IgD-negative memory B cell (primary cell): ENCODE data around the gene HK3. TPM values are rescaled to one million over a fixed set of nuclear protein-coding genes. Genes with fewer than 3 reads are reported as not detected.

Experiments used
- H3K27ac Mint-ChIP-seq, 3 donors: one replicate each; pipeline ENCODE4 v1.8.0; 2020 to 2022; ENCODE audit warnings: mild to moderate bottlenecking in 3 of 3, mixed read lengths in 3 of 3, moderate library complexity in 1 of 3
- H3K27me3 Mint-ChIP-seq: one replicate; pipeline ENCODE4 v1.8.0; 2021; ENCODE audit warnings: mixed read lengths
- H3K36me3 Mint-ChIP-seq: one replicate; pipeline ENCODE4 v1.8.0; 2020; ENCODE audit warnings: mild to moderate bottlenecking, mixed read lengths
- H3K4me1 Mint-ChIP-seq, 3 donors: one replicate each; pipeline ENCODE4 v1.8.0; 2020 to 2022; ENCODE audit warnings: mixed read lengths in 3 of 3, mild to moderate bottlenecking in 1 of 3
- H3K4me3 Mint-ChIP-seq, 4 donors: one replicate each; pipeline ENCODE4 v1.8.0; 2020 to 2022; ENCODE audit warnings: mild to moderate bottlenecking in 4 of 4, mixed read lengths in 4 of 4, moderate library complexity in 3 of 4
- H3K9me3 Mint-ChIP-seq, 3 donors: one replicate each; pipeline ENCODE4 v1.8.0; 2020 to 2021; ENCODE audit warnings: mixed read lengths in 3 of 3, mild to moderate bottlenecking in 1 of 3
- polyA plus RNA-seq: library from polyadenylated mRNA; unstranded; fragments of 300-500 nt; fragmentation: Illumina TruSeq; gene quantifications from one replicate; pipeline ENCODE4 v1.2.3, GENCODE V29; 2021

HK3 gene, protein sequence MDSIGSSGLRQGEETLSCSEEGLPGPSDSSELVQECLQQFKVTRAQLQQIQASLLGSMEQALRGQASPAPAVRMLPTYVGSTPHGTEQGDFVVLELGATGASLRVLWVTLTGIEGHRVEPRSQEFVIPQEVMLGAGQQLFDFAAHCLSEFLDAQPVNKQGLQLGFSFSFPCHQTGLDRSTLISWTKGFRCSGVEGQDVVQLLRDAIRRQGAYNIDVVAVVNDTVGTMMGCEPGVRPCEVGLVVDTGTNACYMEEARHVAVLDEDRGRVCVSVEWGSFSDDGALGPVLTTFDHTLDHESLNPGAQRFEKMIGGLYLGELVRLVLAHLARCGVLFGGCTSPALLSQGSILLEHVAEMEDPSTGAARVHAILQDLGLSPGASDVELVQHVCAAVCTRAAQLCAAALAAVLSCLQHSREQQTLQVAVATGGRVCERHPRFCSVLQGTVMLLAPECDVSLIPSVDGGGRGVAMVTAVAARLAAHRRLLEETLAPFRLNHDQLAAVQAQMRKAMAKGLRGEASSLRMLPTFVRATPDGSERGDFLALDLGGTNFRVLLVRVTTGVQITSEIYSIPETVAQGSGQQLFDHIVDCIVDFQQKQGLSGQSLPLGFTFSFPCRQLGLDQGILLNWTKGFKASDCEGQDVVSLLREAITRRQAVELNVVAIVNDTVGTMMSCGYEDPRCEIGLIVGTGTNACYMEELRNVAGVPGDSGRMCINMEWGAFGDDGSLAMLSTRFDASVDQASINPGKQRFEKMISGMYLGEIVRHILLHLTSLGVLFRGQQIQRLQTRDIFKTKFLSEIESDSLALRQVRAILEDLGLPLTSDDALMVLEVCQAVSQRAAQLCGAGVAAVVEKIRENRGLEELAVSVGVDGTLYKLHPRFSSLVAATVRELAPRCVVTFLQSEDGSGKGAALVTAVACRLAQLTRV
- polyA plus RNA-seq, result not detected

DNA sequence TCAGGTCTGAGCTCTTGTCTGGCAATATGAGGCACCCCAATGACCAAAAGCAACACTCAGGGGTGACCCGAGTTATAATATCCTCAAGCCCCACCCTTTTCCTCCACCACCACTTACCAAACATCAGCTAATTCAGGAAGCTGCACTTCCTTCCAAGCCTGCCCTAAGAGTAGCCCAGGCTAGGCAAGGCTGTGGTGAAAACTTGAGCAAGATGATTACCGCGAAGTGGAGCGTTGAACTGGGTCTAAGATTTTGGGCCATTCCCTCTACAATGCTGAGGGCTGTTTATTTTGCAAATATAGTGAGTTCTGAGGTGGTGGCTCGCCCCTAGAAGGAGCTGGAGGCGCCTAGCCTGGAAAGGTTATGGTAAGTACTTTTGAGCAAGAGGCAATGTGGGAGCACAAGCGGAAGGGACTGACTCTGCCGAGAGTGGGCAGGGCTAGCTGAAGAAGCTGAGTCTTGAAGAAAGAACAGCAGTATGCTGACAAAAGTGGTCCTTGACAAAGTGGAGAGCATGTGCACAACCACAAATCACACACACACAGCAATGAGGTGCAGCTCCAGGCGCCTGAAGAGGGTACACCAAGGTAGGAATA, at the start of gene HK3:
TSS of gene HK3 (minus strand) at position 51 of the 596 bp plus-strand sequence. CDS start 3,187 bp downstream, outside the sequence.
- H3K9me3 Mint-ChIP-seq, result no peaks in the 10 kb centered on the region
- peaks cover 7% of the 10 kb centered on the region for H3K36me3 Mint-ChIP-seq
- H3K4me3 Mint-ChIP-seq, result peak within 1 kb of the TSS in 1 of 4 donors; percentile 18
- H3K27me3 Mint-ChIP-seq, result peaks cover 4% of the 10 kb centered on the region
- peak within 1 kb of the TSS in 1 of 3 donors; percentile 79 for H3K27ac Mint-ChIP-seq
- H3K4me1 Mint-ChIP-seq, result peaks cover 6 to 14% (median 14%) of the 10 kb centered on the region in 3 donors

DNA sequence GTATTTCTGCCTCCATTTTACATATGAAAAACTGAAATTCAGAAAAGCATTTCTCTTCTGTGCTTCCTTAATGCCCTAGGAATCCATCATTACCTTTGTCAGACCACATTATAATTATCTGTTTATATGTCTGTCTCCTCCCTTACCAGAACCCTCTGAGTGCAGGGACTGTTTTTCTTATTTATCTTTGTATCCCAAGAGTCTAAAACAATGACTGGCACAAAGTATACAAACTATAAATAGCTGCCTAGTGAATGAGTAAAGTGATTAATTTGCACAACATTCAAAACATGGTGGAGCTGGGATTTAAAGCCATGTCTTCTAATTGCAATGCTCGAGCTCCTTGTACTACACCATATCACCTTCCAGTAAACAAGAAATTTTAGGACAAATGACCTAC, 49.3 kb upstream of the HK3 start:
- Mint-ChIP-seq H3K4me1 (peaks cover 0 to 3% (median 0%) of the 10 kb centered on the region in 3 donors), H3K27me3 (no peaks in the 10 kb centered on the region), H3K9me3 (no peaks in the 10 kb centered on the region), H3K27ac (peak overlapping the region in 1 of 3 donors; percentile 23), H3K4me3 (no peak overlapping the region), H3K36me3 (peaks cover 2% of the 10 kb centered on the region)

DNA sequence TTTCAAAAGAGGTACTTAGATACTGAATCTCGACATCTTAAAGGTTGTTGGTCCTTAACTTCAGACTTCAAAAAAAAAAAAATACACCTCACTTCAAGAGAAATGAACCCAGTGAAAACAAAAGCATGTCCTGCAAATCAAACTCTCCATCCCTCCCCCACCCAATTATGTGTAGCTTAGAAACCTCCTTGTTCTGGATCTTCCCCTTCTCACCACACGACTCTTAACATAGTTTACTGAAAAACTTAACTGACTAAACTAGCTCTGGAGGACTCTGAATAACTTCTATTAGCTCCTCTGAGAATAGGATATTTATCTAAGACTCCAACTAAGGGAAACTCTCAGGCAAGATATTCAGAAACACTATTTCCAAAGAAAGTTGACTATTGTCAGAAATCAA, 48.7 kb upstream of the HK3 start:
- Mint-ChIP-seq H3K4me1 (peaks cover 0 to 5% (median 0%) of the 10 kb centered on the region in 3 donors), H3K4me3 (no peak overlapping the region), H3K27me3 (no peaks in the 10 kb centered on the region), H3K27ac (no peak overlapping the region), H3K36me3 (peaks cover 3% of the 10 kb centered on the region), H3K9me3 (no peaks in the 10 kb centered on the region)

DNA sequence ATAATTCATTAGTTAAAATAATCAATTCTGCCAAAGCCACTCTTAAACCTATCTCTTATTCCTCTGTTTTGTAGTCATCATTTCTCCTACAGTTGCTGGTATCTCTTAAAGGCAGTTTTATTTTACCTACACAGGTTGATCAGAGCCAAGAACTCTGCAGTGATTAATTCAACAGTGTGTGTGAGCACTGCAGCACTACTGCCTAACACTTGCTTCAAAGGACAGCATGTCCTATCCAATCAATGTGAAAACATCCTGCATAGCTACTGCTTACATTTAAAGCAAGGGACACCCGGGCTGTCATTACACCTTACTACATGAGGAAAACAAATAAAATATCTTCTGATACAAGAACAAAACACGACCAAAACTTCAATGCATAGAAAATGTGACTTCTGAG, 45.1 kb upstream of the HK3 start:
- no peak overlapping the region for H3K27ac Mint-ChIP-seq
- no peaks in the 10 kb centered on the region for H3K9me3 Mint-ChIP-seq
- no peaks in the 10 kb centered on the region for H3K27me3 Mint-ChIP-seq
- H3K4me3 Mint-ChIP-seq, result no peak overlapping the region
- H3K36me3 Mint-ChIP-seq, result peaks cover 2% of the 10 kb centered on the region
- H3K4me1 Mint-ChIP-seq, result peaks cover 0 to 7% (median 0%) of the 10 kb centered on the region in 3 donors

DNA sequence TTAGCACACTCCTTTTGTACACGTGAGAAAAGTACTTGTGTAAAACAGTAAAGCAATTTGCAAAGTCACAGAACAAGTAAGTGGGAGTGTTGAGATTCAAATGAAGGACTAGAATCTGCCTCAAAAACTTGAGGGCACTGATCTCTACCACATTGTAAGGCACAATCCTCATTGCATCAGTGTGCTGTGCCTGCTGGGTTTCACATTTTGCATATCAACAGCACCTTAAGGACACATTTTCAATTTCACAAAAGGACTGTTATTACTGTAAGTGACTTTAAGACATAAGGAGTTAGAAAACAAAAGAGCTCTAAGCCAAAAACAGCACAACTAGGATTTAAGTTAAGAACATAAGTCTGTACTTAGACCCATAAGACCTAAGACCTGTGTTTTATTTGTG, 44.7 kb upstream of the HK3 start:
- Mint-ChIP-seq H3K4me3 (no peak overlapping the region), H3K36me3 (peaks cover 2% of the 10 kb centered on the region), H3K4me1 (peaks cover 0 to 7% (median 0%) of the 10 kb centered on the region in 3 donors), H3K27me3 (no peaks in the 10 kb centered on the region), H3K27ac (no peak overlapping the region), H3K9me3 (no peaks in the 10 kb centered on the region)

DNA sequence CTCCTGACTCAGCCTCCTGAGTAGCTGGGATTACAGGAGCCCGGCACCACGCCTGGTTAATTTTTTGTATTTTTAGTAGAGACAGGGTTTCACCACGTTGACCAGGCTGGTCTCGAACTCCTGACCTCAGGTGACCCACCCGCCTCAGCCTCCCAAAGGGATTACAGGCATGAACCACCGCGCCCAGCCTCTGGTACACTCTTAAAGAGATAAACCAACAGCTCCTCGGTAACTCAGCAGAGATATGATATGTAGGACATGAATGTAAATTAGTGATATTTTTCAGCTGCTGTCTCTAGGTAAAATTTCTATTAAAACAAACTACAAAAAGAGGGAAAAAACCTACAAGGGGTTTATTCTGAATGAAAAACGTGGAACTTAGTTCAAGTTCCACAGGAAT, 42.8 kb upstream of the HK3 start:
- Mint-ChIP-seq H3K36me3 (peaks cover 2% of the 10 kb centered on the region), H3K9me3 (no peaks in the 10 kb centered on the region), H3K4me1 (peaks cover 0 to 4% (median 0%) of the 10 kb centered on the region in 3 donors), H3K4me3 (no peak overlapping the region), H3K27me3 (no peaks in the 10 kb centered on the region), H3K27ac (peak overlapping the region in 1 of 3 donors; percentile 31)

DNA sequence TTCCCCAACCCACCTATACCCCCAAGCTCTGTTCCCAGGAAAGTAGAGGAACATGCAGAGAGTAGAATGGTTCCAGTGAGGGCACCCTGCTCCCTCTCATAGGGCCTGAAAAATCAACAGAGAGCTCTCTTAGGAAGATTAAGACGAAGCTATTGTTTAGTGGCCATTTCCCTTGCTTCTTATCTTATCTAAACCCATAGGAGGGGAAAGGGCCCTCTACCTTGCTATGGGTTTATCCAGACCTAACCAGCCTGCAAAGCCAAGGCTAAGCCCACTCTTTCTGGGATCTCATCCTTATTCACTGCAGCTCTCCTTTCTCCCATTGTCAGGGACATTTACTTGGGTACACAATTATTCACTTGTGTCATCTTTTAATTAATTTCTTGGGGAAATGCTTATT, 39.3 kb upstream of the HK3 start:
- H3K36me3 Mint-ChIP-seq, result peaks cover 3% of the 10 kb centered on the region
- H3K9me3 Mint-ChIP-seq, result no peaks in the 10 kb centered on the region
- no peaks in the 10 kb centered on the region for H3K27me3 Mint-ChIP-seq
- H3K27ac Mint-ChIP-seq, result no peak overlapping the region
- H3K4me3 Mint-ChIP-seq, result no peak overlapping the region
- H3K4me1 Mint-ChIP-seq, result peaks cover 0 to 4% (median 0%) of the 10 kb centered on the region in 3 donors

DNA sequence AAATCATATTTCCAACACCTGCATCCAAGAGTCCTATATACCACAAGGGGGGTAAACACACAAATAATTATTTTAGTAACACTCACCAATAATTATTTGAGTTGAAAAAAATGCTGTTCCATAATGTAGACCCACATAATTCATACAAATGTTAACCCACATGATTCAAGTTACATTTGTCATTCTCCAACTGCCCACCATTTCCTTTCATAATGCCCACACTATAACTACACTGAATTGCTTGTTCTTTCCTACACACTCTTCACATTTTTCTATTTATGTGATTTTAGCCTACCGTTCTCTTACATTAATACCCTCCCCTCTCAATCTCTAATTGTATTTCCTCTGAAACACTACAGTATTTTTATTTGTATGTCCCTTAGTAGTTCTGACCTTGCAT, 35.9 kb upstream of the HK3 start:
- Mint-ChIP-seq H3K4me1 (peaks cover 0 to 2% (median 0%) of the 10 kb centered on the region in 3 donors), H3K36me3 (peaks cover 5% of the 10 kb centered on the region), H3K27ac (no peak overlapping the region), H3K9me3 (no peaks in the 10 kb centered on the region), H3K27me3 (no peaks in the 10 kb centered on the region), H3K4me3 (no peak overlapping the region)

DNA sequence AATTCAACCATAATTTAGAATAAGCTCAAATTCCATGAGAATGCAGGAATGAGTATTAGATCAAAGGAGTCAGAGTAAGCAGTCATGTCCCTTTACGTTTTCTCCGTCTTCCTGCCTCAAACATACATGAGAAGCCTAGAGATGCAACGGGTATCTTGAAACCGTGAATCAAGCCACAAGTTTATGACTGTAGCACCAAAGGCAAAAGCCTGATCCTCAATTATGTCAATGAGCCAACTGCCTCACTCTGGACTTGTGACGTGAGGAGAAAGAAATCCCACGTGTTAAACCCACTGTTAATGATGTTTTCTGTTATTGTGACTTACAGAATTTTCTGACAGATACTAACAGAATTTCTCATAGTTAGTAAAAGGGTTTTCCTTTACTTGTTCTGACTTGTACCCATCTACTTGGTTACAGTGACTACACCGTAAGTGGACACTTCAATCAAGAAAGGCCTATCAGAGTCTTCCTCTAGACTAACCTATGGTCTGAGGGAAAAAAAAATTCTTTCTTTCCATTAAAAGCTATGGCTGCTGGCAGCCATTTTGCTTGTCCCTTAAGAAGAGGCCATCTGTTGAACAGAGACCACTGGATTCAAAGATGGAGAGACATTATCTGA, 35.3 kb upstream of the HK3 start:
- Mint-ChIP-seq H3K27me3 (no peaks in the 10 kb centered on the region), H3K27ac (no peak overlapping the region), H3K4me1 (peaks cover 0 to 2% (median 0%) of the 10 kb centered on the region in 3 donors), H3K4me3 (no peak overlapping the region), H3K9me3 (no peaks in the 10 kb centered on the region), H3K36me3 (peaks cover 5% of the 10 kb centered on the region)

DNA sequence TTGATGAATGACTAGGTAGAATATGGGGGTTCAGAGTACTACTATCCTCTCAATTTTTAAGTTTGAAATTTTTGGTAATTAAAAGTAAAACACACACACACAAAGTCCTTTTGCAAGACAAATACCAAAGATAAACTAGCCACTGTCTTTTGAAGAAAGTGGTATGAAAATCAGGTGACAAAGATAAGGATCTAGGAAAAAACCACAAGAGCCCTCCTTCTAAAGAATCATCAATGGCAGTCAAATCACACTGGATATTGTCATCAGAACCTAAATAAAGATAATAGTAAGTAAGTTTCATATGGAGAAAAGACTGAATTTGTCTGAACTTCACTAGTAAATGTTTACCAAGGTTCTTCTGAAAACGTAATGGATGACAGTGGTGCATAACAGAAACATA, 30.5 kb upstream of the HK3 start:
- no peak overlapping the region for H3K4me3 Mint-ChIP-seq
- peak overlapping the region in 1 of 3 donors; percentile 47 for H3K27ac Mint-ChIP-seq
- H3K27me3 Mint-ChIP-seq, result no peaks in the 10 kb centered on the region
- H3K4me1 Mint-ChIP-seq, result peaks cover 0 to 2% (median 0%) of the 10 kb centered on the region in 3 donors
- H3K9me3 Mint-ChIP-seq, result no peaks in the 10 kb centered on the region
- H3K36me3 Mint-ChIP-seq, result peaks cover 6% of the 10 kb centered on the region

DNA sequence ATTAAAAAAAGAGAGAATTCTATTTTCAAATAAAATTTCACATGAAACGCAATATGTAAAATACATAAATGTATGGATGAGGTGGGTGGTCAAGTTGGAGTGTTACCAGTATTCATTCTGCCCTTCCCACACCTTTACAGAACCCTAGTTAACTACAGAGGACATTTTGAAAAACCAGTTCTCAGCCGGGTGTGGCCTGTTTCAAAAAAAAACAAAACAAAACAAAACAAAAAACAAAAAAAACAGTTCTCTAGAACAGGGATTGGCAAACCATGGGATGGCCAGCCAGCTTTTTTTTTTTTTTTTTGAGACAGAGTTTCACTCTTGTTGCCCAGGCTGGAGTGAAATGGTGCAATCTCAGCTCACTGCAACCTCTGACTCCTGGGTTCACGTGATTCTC, 28.4 kb upstream of the HK3 start:
- H3K4me3 Mint-ChIP-seq, result no peak overlapping the region
- peaks cover 2% of the 10 kb centered on the region for H3K36me3 Mint-ChIP-seq
- H3K27ac Mint-ChIP-seq, result no peak overlapping the region
- H3K9me3 Mint-ChIP-seq, result no peaks in the 10 kb centered on the region
- H3K4me1 Mint-ChIP-seq, result peaks cover 0 to 2% (median 2%) of the 10 kb centered on the region in 3 donors
- no peaks in the 10 kb centered on the region for H3K27me3 Mint-ChIP-seq

DNA sequence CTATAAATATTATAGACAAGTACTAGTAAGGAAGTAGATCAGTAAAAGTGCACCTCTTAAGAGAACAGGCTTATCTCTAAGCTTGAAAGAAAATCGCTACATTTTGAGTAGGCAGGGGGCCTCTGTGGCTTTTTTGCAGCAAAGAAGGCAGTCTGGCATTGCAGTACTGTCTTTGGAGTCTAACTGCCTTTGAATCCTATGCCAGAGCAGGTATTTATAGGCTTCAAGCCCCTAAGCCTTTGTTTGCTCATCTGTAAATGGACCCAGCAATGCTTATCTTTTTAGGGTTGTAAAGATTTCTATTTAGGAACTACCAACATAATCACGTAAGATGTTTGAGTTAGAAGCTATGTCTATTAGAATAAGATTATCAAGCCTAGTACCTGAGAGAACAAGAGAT, 23.7 kb upstream of the HK3 start:
- H3K36me3 Mint-ChIP-seq, result peaks cover 8% of the 10 kb centered on the region
- H3K27ac Mint-ChIP-seq, result no peak overlapping the region

DNA sequence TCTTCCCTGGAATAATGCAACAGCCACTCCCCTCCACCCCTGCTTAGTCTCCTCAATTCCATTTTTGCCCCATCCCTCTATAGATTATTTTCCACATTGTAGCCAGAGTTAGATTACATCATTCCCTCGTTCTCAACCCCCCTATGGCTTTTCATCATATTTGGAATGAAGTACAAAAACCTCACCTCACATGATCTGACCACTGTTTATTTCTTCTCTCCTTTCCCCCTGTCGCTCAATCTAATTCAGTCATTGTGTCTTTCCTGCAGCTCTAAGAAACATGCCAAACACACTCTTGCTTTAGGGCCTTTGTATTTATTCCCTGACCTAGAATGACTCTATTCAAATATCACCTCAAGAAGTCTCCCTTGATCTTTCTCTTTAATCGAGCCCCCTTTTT, 22.6 kb upstream of the HK3 start:
- H3K27ac Mint-ChIP-seq, result no peak overlapping the region

More for the DNA sequence above, 23.7 kb upstream of the HK3 start:
- no peaks in the 10 kb centered on the region for H3K9me3 Mint-ChIP-seq
- no peak overlapping the region for H3K4me3 Mint-ChIP-seq
- H3K4me1 Mint-ChIP-seq, result peaks cover 0 to 2% (median 0%) of the 10 kb centered on the region in 3 donors
- H3K27me3 Mint-ChIP-seq, result no peaks in the 10 kb centered on the region

DNA sequence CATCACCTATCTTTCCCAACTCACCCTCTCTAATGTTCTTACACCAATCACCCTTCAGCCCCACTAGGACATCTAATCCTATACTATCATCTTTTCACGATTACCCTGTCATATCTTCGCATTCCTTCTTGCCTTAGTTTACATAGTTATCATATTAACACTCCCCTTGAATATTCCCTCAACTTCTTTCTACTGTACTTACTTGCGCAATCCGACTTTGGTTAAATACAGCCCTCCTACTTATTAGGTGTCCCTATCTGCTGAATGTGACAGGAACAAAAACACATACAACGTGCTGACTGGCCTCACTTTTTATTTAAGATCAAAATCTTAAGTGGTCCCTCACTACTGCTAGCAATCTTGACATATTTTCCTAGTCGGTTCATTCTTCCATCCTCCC, 19.5 kb upstream of the HK3 start:
- H3K9me3 Mint-ChIP-seq, result no peaks in the 10 kb centered on the region
- no peak overlapping the region for H3K27ac Mint-ChIP-seq
- no peak overlapping the region for H3K4me3 Mint-ChIP-seq
- H3K36me3 Mint-ChIP-seq, result peaks cover 11% of the 10 kb centered on the region
- H3K27me3 Mint-ChIP-seq, result no peaks in the 10 kb centered on the region
- H3K4me1 Mint-ChIP-seq, result no peaks in the 10 kb centered on the region

More for the DNA sequence above, 22.6 kb upstream of the HK3 start:
- Mint-ChIP-seq H3K36me3 (peaks cover 8% of the 10 kb centered on the region), H3K4me1 (peaks cover 0 to 2% (median 0%) of the 10 kb centered on the region in 3 donors), H3K9me3 (no peaks in the 10 kb centered on the region), H3K4me3 (no peak overlapping the region), H3K27me3 (no peaks in the 10 kb centered on the region)
